ENCODE measurements around the gene TMEM209. TPM values are rescaled to one million over a fixed set of nuclear protein-coding genes. Genes with fewer than 3 reads are reported as not detected.

TMEM209 gene
- total and polyA plus RNA-seq, 4 donors: 4.5 to 10.1 (median 9.0) TPM

GRCh38 chr7:130213828-130214227 is 8.6 kb upstream of the TMEM209 start (continued):
- no peak for TF ChIP-seq GABPA (IDR thresholded peaks at IDR 0.05 in 1 of 2, conservative IDR thresholded peaks at IDR 0.05 in 1 of 2)
- no peak for TF ChIP-seq HNF4G (IDR thresholded peaks at IDR 0.05)

GRCh38 chr7:130210181-130210935 is 5.2 kb upstream of the TMEM209 start:
- Histone ChIP-seq H3K27me3 (ENCODE audit: control insufficient read depth in 4 of 4, insufficient read depth in 4 of 4, low read length in 3 of 4) (no peaks in the 10 kb centered on the region), H3K9me3 (ENCODE audit: control insufficient read depth in 4 of 4, low read length in 3 of 4) (no peaks in the 10 kb centered on the region), H3K4me3 (ENCODE audit: low read depth in 1 of 3, low read length in 3 of 3) (no peak overlapping the region), H3K9ac (ENCODE audit: low read depth in 1 of 2, low read length in 2 of 2) (no peak overlapping the region), H3K36me3 (ENCODE audit: control insufficient read depth in 4 of 4, insufficient read depth in 3 of 4, low read depth in 1 of 4, low read length in 3 of 4) (no peaks in the 10 kb centered on the region), H3K4me1 (ENCODE audit: control insufficient read depth in 4 of 4, insufficient read depth in 4 of 4, low read length in 3 of 4) (no peaks in the 10 kb centered on the region), H3K27ac (ENCODE audit: low read depth in 1 of 2, low read length in 2 of 2) (no peak overlapping the region)
- no peak for DNase-seq (ENCODE audit: low spot score)
- 77% methylated on average over 5 of the region's 5 CpGs for WGBS
- TF ChIP-seq CTCF (IDR thresholded peaks at IDR 0.05; ENCODE audit: low read depth, low read length, missing input control): no peak
- no peak for TF ChIP-seq ZBTB33 (IDR thresholded peaks at IDR 0.05)

GRCh38 chr7:130208516-130208915 is 3.3 kb upstream of the TMEM209 start:
- 83% methylated on average over 2 of the region's 2 CpGs for WGBS
- Histone ChIP-seq H3K4me1 (ENCODE audit: control insufficient read depth in 4 of 4, insufficient read depth in 4 of 4, low read length in 3 of 4) (no peaks in the 10 kb centered on the region), H3K4me3 (ENCODE audit: low read depth in 1 of 3, low read length in 3 of 3) (no peak overlapping the region), H3K27me3 (ENCODE audit: control insufficient read depth in 4 of 4, insufficient read depth in 4 of 4, low read length in 3 of 4) (no peaks in the 10 kb centered on the region), H3K9ac (ENCODE audit: low read depth in 1 of 2, low read length in 2 of 2) (no peak overlapping the region), H3K9me3 (ENCODE audit: control insufficient read depth in 4 of 4, low read length in 3 of 4) (no peaks in the 10 kb centered on the region), H3K36me3 (ENCODE audit: control insufficient read depth in 4 of 4, insufficient read depth in 3 of 4, low read depth in 1 of 4, low read length in 3 of 4) (peaks cover 0 to under 1% (median 0%) of the 10 kb centered on the region in 4 donors), H3K27ac (ENCODE audit: low read depth in 1 of 2, low read length in 2 of 2) (no peak overlapping the region)
- TF ChIP-seq FOXA2 (IDR thresholded peaks at IDR 0.05): no peak
- no peak for TF ChIP-seq HNF4A (conservative IDR thresholded peaks at IDR 0.05)
- no peak for TF ChIP-seq GABPA (IDR thresholded peaks at IDR 0.05 in 1 of 2, conservative IDR thresholded peaks at IDR 0.05 in 1 of 2)
- TF ChIP-seq RAD21 (IDR thresholded peaks at IDR 0.05): no peak
- TF ChIP-seq YY1 (IDR thresholded peaks at IDR 0.05): no peak
- TF ChIP-seq CTCF (IDR thresholded peaks at IDR 0.05; ENCODE audit: low read depth, low read length, missing input control): no peak
- no peak for TF ChIP-seq HNF4G (IDR thresholded peaks at IDR 0.05)
- no peak for TF ChIP-seq ATF3 (IDR thresholded peaks at IDR 0.05)
- no peak for TF ChIP-seq RXRA (IDR thresholded peaks at IDR 0.05)
- TF ChIP-seq JUND (IDR thresholded peaks at IDR 0.05): no peak
- no peak for DNase-seq (ENCODE audit: low spot score)
